HEK293 (cell line): ENCODE data around the gene GNA12.

Experiments
- CTCF ChIA-PET: fragments of 350-600 bp; formaldehyde crosslinking; extraction: SDS; loops from one replicate; lab custom pipeline; 2021; ENCODE audit warnings: antibody characterized with exemption; lab: Yijun Ruan, JAX
- POLR2A ChIA-PET: fragments of 300-600 bp; formaldehyde crosslinking; extraction: SDS; loops from one replicate; lab custom pipeline; 2020; ENCODE audit warnings: antibody characterized with exemption, inconsistent platforms; lab: Yijun Ruan, JAX
- H3K27ac ChIP-seq: fragments of 200-500 bp; sonication (Bioruptor generic); 2 replicates; pipeline ENCODE4 v1.5.1; 2014; ENCODE audit warnings: low read depth, low read length, control low read depth, inconsistent platforms; ENCODE audit errors: extremely low read depth
- H3K36me3 ChIP-seq, 2 experiments: fragments of 200-500 bp in 1 of 2; sonication (Bioruptor generic) in 1 of 2; 1 replicate in 1 of 2; 2 replicates in 1 of 2; pipeline ENCODE4 v1.5.1; 2014 to 2017; ENCODE audit warnings: inconsistent platforms in 2 of 2, low read length in 2 of 2; ENCODE audit not compliant: control insufficient read depth in 2 of 2, insufficient read depth in 1 of 2
- H3K4me1 ChIP-seq: fragments of 200-500 bp; sonication (Bioruptor generic); 2 replicates; pipeline ENCODE4 v1.5.1; 2014; ENCODE audit warnings: mild to moderate bottlenecking, low read length, inconsistent platforms; ENCODE audit not compliant: control insufficient read depth, insufficient read depth
- H3K4me3 ChIP-seq: 2 replicates; pipeline ENCODE4 v1.5.1; 2011; ENCODE audit warnings: low read depth, mild to moderate bottlenecking, control low read depth, low read length, moderate library complexity
- H3K9me3 ChIP-seq: fragments of 200-500 bp; sonication (Bioruptor generic); 2 replicates; pipeline ENCODE4 v1.5.1; 2014; ENCODE audit warnings: low read depth, low read length, inconsistent platforms; ENCODE audit not compliant: control insufficient read depth, insufficient read depth
- GLI2 ChIP-seq: fragments of 450-650 bp; formaldehyde crosslinking; IDR thresholded peaks from 2 replicates; pipeline ENCODE4; 2017; ENCODE audit warnings: missing biosample characterization, missing genetic modification characterization, low read depth, borderline replicate concordance
- KLF16 ChIP-seq: fragments of 450-650 bp; formaldehyde crosslinking; IDR thresholded peaks from 2 replicates; pipeline ENCODE4 v1.5.1; 2017; ENCODE audit warnings: missing biosample characterization, missing genetic modification characterization
- KLF9 ChIP-seq: fragments of 450-650 bp; formaldehyde crosslinking; IDR thresholded peaks from 2 replicates; pipeline ENCODE4 v1.5.1; 2016; ENCODE audit warnings: missing biosample characterization, missing genetic modification characterization, low read depth
- OVOL3 ChIP-seq: fragments of 450-650 bp; formaldehyde crosslinking; IDR thresholded peaks from 2 replicates; pipeline ENCODE4 v1.5.1; 2016; ENCODE audit warnings: missing biosample characterization, missing genetic modification characterization
- PRDM4 ChIP-seq: fragments of 450-650 bp; formaldehyde crosslinking; IDR thresholded peaks from 2 replicates; pipeline ENCODE4 v1.5.1; 2017; ENCODE audit warnings: missing biosample characterization, missing genetic modification characterization
- ZNF133 ChIP-seq: fragments of 450-650 bp; formaldehyde crosslinking; IDR thresholded peaks from 2 replicates; pipeline ENCODE4 v1.5.1; 2016; ENCODE audit warnings: missing biosample characterization, missing genetic modification characterization
- ZNF155 ChIP-seq: fragments of 450-650 bp; formaldehyde crosslinking; IDR thresholded peaks from 2 replicates; pipeline ENCODE4 v1.5.1; 2016; ENCODE audit warnings: missing biosample characterization, missing genetic modification characterization
- ZNF19 ChIP-seq: fragments of 450-650 bp; formaldehyde crosslinking; IDR thresholded peaks from 2 replicates; pipeline ENCODE4; 2016; ENCODE audit warnings: missing biosample characterization, missing genetic modification characterization, low read depth
- ZNF558 ChIP-seq: fragments of 450-650 bp; formaldehyde crosslinking; IDR thresholded peaks from 2 replicates; pipeline ENCODE4 v1.5.1; 2016; ENCODE audit warnings: missing biosample characterization, missing genetic modification characterization
- ZNF654 ChIP-seq: fragments of 450-650 bp; formaldehyde crosslinking; IDR thresholded peaks from 2 replicates; pipeline ENCODE4 v1.5.1; 2016; ENCODE audit warnings: low read depth, missing biosample characterization, missing genetic modification characterization
- ZNF768 ChIP-seq: fragments of 450-650 bp; formaldehyde crosslinking; IDR thresholded peaks from 2 replicates; pipeline ENCODE4 v1.5.1; 2018; ENCODE audit warnings: missing biosample characterization, mild to moderate bottlenecking, missing genetic modification characterization
- ZNF830 ChIP-seq: fragments of 450-650 bp; IDR thresholded peaks from 2 replicates; pipeline ENCODE4 v1.5.0; 2018; ENCODE audit warnings: missing biosample characterization, missing genetic modification characterization, low read depth, mild to moderate bottlenecking, moderate library complexity
- TF ChIP-seq, protein P1 (sequence below): fragments of 450-650 bp; formaldehyde crosslinking; IDR thresholded peaks from 2 replicates; pipeline ENCODE4 v1.5.1; 2016; ENCODE audit warnings: missing biosample characterization, missing genetic modification characterization, low read depth
- TF ChIP-seq, protein P2 (sequence below): fragments of 450-650 bp; IDR thresholded peaks from 2 replicates; pipeline ENCODE4 v1.5.1; 2018; ENCODE audit warnings: missing biosample characterization, missing genetic modification characterization
- TF ChIP-seq, protein P3 (sequence below): fragments of 450-650 bp; formaldehyde crosslinking; IDR thresholded peaks from 2 replicates; pipeline ENCODE4 v1.5.1; 2017; ENCODE audit warnings: missing biosample characterization, mild to moderate bottlenecking, missing genetic modification characterization, moderate library complexity
- TF ChIP-seq, protein P4 (sequence below): fragments of 450-650 bp; formaldehyde crosslinking; IDR thresholded peaks from 2 replicates; pipeline ENCODE4 v1.5.1; 2016; ENCODE audit warnings: missing biosample characterization, missing genetic modification characterization
- TF ChIP-seq, protein P5 (sequence below): fragments of 450-650 bp; formaldehyde crosslinking; IDR thresholded peaks from 2 replicates; pipeline ENCODE4 v1.5.1; 2016; ENCODE audit warnings: missing biosample characterization, missing genetic modification characterization
- TF ChIP-seq, protein P6 (sequence below): fragments of 450-650 bp; formaldehyde crosslinking; IDR thresholded peaks from 2 replicates; pipeline ENCODE4 v1.5.1; 2016; ENCODE audit warnings: missing biosample characterization, missing genetic modification characterization

Gene GNA12

DNA sequence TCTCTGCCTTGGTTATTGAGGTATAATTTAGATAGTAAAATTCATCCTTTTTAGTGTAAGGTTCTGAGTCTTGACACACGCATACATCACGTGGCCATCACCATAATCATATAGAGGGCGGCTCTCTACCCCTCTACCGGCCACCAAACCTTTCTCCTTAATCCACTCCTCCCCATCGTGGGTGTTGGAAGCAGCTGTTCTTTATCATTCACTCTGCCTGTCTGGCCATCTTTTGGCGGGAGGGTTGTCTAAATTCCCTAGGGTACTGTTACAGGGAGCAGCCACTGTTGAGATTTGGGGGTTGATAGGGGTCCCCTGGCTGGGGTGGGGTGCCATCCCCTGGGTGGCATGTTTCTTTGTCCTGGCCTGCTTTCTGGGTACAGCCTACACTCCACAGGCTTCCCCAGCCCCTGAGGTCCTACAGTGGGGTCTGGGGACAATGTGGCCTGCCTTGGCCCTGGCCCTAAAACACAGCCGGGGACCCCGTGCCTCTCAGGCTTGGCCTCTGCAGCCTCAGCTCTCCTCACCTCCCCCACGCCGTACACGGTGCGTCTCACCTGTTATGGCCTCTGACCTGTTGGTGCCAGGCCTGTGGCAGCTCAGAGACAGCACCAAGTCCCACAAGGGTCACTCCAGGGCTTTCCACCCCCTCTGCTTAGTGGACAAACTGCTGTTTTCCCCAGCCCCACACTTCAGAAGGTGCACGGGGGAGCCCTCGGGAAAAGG, 138.6 kb downstream of the GNA12 start:
- no peaks in the 10 kb centered on the region for H3K9me3 ChIP-seq
- no peaks in the 10 kb centered on the region for H3K36me3 ChIP-seq
- no peaks in the 10 kb centered on the region for H3K4me1 ChIP-seq
- ChIA-PET POLR2A (no interaction called here), CTCF (interaction anchor here (0.6 to 2.7 kb wide), 6 partner anchors 13 to 1373 kb away, joined by 3 to 9 read pairs (median 3); no protein-coding TSS in a partner anchor)
- H3K4me3 ChIP-seq: no peak overlapping the region
- no peak overlapping the region for H3K27ac ChIP-seq
- TF ChIP-seq ZNF768 (tag by site-specific recombination) (no peak), ZNF558 (no peak)
- TF ChIP-seq, protein P1, sequence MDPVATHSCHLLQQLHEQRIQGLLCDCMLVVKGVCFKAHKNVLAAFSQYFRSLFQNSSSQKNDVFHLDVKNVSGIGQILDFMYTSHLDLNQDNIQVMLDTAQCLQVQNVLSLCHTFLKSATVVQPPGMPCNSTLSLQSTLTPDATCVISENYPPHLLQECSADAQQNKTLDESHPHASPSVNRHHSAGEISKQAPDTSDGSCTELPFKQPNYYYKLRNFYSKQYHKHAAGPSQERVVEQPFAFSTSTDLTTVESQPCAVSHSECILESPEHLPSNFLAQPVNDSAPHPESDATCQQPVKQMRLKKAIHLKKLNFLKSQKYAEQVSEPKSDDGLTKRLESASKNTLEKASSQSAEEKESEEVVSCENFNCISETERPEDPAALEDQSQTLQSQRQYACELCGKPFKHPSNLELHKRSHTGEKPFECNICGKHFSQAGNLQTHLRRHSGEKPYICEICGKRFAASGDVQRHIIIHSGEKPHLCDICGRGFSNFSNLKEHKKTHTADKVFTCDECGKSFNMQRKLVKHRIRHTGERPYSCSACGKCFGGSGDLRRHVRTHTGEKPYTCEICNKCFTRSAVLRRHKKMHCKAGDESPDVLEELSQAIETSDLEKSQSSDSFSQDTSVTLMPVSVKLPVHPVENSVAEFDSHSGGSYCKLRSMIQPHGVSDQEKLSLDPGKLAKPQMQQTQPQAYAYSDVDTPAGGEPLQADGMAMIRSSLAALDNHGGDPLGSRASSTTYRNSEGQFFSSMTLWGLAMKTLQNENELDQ (tag by site-specific recombination): no peak
- TF ChIP-seq, protein P2, sequence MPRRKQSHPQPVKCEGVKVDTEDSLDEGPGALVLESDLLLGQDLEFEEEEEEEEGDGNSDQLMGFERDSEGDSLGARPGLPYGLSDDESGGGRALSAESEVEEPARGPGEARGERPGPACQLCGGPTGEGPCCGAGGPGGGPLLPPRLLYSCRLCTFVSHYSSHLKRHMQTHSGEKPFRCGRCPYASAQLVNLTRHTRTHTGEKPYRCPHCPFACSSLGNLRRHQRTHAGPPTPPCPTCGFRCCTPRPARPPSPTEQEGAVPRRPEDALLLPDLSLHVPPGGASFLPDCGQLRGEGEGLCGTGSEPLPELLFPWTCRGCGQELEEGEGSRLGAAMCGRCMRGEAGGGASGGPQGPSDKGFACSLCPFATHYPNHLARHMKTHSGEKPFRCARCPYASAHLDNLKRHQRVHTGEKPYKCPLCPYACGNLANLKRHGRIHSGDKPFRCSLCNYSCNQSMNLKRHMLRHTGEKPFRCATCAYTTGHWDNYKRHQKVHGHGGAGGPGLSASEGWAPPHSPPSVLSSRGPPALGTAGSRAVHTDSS (tag by site-specific recombination): no peak

GRCh38 chr7:2702594-2702957, 141.5 kb downstream of the GNA12 start:
- Histone ChIP-seq H3K36me3 (no peaks in the 10 kb centered on the region), H3K9me3 (no peaks in the 10 kb centered on the region), H3K27ac (no peak overlapping the region), H3K4me3 (no peak overlapping the region), H3K4me1 (no peaks in the 10 kb centered on the region)
- ChIA-PET POLR2A (no interaction called here), CTCF (interaction anchor here (0.7 to 1.2 kb wide), 2 partner anchors 11 to 55 kb away, joined by 3 to 4 read pairs; no protein-coding TSS in a partner anchor)
- TF ChIP-seq OVOL3 (no peak), PRDM4 (tag by site-specific recombination) (no peak), KLF9 (tag by site-specific recombination) (no peak), ZNF133 (tag by site-specific recombination) (no peak), ZNF830 (tag by site-specific recombination) (no peak), ZNF654 (no peak), ZNF155 (tag by site-specific recombination) (no peak), GLI2 (tag by site-specific recombination) (no peak), KLF16 (tag by site-specific recombination) (no peak), ZNF19 (tag by site-specific recombination) (no peak)
- TF ChIP-seq, protein P3, sequence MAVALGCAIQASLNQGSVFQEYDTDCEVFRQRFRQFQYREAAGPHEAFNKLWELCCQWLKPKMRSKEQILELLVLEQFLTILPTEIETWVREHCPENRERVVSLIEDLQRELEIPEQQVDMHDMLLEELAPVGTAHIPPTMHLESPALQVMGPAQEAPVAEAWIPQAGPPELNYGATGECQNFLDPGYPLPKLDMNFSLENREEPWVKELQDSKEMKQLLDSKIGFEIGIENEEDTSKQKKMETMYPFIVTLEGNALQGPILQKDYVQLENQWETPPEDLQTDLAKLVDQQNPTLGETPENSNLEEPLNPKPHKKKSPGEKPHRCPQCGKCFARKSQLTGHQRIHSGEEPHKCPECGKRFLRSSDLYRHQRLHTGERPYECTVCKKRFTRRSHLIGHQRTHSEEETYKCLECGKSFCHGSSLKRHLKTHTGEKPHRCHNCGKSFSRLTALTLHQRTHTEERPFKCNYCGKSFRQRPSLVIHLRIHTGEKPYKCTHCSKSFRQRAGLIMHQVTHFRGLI (tag by site-specific recombination): no peak
- TF ChIP-seq, protein P4, sequence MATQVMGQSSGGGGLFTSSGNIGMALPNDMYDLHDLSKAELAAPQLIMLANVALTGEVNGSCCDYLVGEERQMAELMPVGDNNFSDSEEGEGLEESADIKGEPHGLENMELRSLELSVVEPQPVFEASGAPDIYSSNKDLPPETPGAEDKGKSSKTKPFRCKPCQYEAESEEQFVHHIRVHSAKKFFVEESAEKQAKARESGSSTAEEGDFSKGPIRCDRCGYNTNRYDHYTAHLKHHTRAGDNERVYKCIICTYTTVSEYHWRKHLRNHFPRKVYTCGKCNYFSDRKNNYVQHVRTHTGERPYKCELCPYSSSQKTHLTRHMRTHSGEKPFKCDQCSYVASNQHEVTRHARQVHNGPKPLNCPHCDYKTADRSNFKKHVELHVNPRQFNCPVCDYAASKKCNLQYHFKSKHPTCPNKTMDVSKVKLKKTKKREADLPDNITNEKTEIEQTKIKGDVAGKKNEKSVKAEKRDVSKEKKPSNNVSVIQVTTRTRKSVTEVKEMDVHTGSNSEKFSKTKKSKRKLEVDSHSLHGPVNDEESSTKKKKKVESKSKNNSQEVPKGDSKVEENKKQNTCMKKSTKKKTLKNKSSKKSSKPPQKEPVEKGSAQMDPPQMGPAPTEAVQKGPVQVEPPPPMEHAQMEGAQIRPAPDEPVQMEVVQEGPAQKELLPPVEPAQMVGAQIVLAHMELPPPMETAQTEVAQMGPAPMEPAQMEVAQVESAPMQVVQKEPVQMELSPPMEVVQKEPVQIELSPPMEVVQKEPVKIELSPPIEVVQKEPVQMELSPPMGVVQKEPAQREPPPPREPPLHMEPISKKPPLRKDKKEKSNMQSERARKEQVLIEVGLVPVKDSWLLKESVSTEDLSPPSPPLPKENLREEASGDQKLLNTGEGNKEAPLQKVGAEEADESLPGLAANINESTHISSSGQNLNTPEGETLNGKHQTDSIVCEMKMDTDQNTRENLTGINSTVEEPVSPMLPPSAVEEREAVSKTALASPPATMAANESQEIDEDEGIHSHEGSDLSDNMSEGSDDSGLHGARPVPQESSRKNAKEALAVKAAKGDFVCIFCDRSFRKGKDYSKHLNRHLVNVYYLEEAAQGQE: no peak
- TF ChIP-seq, protein P5, sequence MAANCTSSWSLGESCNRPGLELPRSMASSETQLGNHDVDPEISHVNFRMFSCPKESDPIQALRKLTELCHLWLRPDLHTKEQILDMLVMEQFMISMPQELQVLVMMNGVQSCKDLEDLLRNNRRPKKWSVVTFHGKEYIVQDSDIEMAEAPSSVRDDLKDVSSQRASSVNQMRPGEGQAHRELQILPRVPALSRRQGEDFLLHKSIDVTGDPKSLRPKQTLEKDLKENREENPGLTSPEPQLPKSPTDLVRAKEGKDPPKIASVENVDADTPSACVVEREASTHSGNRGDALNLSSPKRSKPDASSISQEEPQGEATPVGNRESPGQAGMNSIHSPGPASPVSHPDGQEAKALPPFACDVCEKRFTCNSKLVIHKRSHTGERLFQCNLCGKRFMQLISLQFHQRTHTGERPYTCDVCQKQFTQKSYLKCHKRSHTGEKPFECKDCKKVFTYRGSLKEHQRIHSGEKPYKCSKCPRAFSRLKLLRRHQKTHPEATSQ (tag by site-specific recombination): no peak
- TF ChIP-seq, protein P6, sequence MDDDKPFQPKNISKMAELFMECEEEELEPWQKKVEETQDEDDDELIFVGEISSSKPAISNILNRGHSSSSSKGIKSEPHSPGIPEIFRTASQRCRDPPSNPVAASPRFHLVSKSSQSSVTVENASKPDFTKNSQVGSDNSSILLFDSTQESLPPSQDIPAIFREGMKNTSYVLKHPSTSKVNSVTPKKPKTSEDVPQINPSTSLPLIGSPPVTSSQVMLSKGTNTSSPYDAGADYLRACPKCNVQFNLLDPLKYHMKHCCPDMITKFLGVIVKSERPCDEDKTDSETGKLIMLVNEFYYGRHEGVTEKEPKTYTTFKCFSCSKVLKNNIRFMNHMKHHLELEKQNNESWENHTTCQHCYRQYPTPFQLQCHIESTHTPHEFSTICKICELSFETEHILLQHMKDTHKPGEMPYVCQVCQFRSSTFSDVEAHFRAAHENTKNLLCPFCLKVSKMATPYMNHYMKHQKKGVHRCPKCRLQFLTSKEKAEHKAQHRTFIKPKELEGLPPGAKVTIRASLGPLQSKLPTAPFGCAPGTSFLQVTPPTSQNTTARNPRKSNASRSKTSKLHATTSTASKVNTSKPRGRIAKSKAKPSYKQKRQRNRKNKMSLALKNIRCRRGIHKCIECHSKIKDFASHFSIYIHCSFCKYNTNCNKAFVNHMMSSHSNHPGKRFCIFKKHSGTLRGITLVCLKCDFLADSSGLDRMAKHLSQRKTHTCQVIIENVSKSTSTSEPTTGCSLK (tag by site-specific recombination): no peak
